GM18526 (cell line): Measurements from ENCODE around the gene IQCH.

Experiments
- POLR2A ChIP-seq: IDR thresholded peaks from 3 replicates; pipeline ENCODE4 v1.6.1; 2011; ENCODE audit not compliant: insufficient read length; ENCODE audit errors: extremely low read depth

IQCH gene

DNA sequence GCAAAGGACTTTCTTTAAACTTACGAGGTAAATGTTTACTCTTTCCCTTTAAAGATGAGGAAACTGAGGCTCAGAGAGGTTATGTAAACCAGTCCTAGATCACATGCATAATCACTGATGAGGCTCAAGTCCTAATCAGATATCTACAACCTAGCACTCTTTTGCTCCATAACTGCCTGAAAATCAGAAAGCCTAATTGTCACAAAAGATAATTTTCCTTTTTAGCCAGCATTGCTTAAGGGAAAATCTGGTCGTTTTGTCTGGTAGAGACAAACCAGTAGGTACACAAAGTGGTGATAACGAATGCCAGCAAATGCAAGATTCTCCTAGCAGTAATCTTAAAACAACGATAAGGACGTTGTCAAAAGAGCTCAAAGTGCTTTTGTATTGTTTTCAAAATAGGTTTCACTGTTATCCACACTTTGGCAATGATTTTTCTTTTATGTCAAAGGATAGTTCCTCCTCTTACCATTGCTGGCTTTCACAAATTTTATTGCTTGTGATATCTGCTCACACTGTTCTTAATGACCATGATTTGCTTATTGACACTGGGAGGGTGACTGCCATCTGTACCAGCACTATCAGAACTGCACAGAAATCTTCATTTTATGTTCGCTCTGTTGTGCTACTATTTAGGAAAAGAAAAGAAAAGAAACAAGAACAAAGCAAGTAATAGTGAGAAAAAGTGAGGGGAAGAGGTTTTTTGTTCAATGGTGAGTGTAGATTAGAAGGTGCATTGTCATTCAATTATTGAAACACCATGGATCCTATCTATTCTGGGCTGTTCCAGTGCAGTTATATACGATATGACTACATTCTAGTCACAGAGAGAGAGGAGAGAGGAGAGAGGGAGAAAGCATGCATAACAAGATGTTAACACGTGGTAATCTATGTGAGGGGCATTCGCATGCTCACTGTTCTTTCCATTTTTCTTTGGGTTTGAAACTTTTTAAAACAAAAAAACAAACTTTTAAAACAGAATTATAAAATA lies 13.7 kb downstream of the IQCH start:
- no peak for TF ChIP-seq POLR2A

DNA sequence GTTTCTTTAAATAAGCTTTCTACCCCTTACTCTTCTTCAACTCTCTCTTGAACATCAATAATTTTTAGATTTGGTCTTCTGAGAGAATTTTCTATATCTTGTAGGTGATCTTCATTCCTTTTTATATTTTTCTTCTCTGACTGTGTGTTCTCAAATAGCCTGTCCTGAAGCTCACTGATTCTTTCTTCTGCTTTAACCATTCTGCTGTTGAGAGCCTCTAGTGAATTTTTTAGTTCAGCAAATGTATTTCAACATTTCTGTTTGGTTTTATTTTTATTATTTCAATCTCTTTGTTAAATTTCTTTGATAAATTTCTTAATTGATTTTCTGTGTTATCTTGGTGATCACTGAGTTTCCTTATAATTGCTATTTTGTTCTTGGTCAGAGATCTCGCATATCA lies 19.6 kb downstream of the IQCH start:
- TF ChIP-seq POLR2A = no peak

DNA sequence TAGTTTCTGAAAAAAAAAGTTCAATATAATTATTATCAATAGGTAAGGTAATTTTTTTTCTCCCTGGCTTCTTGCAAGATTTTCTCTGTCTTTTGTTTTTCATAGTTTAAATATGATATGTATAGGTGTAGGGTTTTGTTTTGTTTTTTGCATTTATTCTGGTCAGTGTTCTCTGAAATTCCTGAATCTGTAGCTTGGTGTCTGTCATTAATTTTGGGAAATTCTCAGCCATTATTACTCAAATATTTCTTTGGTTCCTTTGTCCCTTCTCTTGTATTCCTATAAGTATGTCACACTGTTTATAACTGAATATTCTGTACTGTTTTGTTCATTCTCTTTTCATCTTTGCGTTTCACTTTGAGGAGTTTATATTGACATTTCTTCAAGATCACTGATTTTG lies 22.1 kb downstream of the IQCH start:
- TF ChIP-seq POLR2A = no peak

DNA sequence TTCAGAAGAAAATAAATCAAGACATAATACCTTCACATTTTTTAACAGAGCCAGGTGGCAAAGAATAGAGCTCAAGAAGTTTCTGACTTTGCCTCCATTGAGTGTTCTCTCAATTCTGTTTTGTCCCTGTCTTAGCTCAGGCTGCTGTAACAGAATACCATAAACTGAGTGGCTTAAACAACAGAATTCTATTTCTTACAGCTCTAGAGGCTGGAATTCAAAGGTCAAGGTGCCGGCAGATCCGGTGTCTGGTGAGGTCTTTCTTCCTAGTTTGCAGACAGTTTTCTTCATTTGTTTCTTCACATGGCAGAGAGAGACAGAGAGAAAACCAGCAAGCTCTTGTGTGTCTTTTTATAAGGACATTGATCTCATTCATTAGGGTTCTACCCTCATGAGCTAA lies 25.6 kb downstream of the IQCH start:
- TF ChIP-seq POLR2A = no peak

DNA sequence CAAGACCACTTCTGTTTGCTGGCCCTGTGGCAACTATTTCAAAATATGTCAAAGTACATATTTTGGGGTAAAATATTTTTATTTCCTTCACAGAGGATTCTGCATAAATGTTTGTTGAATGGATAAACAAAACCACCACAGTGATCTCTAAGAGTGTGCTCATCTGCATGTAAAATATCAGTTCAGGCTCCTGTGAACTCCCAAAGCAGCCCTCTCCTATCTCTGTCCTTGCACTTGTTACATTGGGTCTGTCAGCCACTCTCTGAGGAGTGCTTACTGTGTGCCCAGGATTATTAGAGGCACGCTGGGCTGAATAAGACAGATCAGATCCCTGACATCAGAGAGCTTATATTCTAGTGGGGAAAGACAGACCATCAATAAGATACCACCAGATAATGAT lies 27.1 kb downstream of the IQCH start:
- TF ChIP-seq POLR2A = no peak

DNA sequence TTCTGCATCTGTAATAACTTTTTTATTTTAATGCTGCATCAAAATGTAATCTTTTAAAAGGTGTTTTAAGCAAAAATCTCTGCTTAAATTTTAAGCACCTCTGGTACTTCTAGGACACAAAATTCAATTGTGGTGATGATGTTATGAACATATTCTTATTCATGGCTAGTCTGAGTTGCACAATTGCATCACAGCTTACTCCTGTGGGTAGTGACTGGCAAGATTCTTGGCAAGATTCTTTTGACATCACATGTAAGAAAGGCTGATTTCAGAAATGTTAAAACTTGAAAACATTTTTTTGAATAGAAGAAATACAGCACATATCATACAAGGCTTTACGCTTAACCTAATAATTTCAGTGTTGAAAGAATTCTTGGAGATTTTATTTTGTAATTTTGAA lies 35.7 kb downstream of the IQCH start:
- no peak for TF ChIP-seq POLR2A

DNA sequence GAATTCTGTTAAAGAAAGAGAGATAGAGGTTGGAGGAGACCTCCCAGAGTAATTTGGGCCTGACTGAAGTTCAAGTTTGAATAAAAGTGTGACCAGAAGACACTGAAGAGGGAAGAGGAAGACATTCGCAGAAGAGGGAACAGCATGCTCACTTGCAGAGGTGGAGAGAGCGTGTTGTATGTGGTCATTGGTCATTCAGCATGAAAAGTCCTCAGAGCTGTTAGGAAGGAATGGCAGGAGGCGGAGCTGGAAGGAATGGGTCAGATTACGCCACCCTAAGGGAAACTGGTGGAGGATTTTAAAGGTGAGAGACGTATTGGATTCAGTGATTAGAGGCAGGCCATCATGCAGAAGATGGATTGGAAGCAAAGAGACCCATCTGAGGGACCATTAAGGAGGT lies 41.6 kb downstream of the IQCH start:
- TF ChIP-seq POLR2A = no peak

DNA sequence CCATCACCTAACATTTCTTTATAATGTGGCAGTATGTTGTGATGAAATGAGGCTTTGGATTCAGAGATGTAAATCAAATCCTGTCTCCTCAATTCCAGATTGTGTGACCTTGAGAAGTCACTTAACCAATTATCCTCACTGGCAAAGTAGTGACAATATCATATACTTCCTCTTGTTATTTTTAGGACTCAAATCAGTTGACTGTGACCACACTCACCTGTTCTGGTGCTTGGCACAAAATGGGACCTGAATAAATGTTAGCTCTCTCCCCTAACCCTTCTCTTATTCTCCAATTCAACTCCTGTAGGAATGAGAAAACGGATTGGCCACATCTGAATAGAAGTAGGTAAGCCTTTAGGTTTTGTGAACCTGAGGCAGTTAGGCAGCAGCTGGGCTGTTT lies 42.1 kb downstream of the IQCH start:
- no peak for TF ChIP-seq POLR2A

DNA sequence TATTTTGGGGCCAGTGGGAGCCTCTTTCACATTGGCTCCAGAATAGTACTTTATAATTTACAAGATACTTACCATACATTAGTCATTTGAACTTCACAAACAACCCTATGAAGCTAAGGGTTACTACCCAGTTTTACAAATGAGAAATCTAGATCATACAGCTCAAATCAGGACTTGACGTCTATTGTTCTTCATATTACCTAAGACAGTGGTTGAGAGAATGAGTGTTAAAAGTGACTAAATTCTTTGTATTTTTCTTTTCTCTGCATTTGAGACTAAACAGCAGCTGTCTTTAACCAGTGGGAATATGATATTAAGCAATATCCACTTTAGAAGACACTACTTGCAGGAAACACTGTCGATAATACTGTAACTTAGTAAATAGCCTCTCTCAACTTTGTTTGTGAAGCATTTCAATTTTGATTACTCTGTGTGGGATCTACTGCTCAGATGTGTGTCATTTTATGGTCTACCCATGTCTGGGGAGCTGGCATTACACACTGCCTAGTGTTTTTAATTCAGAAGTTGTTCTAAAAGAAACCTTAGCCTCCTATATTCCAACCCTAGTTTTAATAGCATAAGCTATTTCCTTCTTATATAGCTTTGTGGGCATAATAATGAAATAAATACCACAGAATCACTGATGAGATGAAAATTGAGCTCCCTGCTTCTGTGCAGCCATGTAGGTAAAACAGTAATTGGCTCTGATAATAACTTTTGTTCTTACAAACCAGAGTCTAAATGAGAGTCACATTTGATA lies 45.9 kb downstream of the IQCH start:
- no peak for TF ChIP-seq POLR2A

DNA sequence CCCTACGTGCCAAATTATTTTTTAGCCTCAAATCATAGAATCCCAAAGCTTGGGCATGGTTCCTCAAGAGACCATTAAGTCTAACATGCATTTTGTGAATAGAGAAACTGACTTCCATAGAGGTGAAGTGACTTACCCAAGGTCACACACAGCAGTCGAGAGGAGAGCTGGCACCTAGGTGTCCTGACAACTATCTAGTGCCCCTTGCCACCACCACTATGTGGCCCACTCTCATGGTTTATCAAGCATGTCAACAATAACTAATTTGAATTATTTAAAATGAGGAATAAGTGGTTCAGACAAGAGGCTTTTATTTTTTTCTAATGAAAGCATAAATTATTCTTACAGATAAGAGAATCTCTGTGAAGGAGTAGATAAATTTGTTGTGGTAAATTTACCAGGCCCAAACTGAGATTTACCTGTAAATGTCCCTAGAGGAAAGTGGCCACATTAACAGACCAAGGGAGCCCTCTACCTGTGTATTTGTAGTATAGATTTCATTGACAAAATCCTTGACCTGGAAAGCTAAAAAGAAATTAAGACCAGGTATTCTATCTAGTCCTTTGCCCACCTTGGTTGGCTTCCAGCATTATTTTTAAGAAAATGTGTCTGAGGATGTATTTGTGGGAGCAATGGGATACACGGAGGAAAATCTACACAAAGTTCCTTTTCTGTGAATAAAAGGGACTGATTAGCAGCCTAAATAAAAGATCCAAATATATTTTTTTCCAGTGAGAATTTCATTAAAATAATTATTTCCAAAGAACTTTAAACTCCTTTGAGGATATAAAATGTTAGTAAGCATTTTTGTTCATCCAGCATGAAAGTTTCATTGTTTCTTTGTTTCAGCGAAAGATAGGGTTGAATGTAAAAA lies 49.1 kb downstream of the IQCH start:
- TF ChIP-seq POLR2A = no peak

DNA sequence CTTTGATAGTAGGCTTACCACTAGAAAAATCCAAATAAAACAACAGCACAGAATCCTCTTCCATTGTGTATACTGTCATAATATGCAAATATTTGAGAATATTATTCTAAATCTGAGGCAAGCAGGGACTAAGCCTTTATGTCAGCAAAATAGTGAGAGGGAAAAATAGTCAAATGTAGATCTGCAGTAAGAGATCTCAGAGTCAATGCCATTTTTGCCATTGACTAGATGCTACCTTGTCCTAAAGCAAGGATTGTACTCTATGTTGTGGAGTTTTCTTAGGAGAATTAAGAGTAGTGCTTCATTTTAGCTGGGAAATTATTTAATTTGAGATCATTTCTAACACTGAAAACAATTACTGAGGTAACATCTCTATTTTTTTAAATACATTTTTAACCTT lies 50.2 kb downstream of the IQCH start:
- no peak for TF ChIP-seq POLR2A

DNA sequence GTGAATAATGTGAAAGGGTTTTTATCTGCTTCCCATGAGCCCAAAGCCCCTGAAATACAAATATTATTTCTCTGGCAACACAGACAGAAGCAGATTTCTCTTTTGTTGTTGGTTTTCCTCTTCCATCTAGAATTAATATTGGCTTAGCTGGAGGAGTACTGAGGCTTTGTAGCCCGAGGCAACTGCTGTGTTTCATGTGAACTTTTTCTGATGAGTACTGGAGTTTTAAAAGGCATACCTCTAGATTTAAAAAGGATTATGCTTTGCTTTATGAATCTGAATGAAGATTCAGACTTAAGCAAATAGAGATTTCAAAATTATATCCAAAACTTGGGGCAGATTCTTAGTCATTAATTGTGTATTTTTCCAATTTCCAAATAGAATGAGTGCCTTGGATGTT lies 50.9 kb downstream of the IQCH start:
- TF ChIP-seq POLR2A = no peak

DNA sequence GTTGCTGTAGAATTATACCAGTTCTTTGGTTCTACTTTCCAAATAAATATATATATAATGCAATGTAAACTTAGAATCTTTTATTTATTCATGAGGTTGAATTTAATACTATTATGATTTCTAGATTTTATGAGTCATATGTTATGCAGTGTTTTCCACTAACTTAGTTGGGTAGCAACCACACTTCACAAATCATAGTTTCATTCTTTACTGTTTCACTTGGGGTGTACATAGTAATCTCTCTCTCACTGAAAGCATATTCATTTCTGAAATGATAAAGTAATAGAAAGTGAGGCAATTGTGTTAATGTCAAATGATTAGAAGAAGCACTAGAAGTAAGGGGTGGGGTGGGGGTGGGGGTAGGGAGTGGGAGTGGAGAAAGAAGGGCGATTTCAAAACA lies 52.6 kb downstream of the IQCH start:
- TF ChIP-seq POLR2A = no peak

DNA sequence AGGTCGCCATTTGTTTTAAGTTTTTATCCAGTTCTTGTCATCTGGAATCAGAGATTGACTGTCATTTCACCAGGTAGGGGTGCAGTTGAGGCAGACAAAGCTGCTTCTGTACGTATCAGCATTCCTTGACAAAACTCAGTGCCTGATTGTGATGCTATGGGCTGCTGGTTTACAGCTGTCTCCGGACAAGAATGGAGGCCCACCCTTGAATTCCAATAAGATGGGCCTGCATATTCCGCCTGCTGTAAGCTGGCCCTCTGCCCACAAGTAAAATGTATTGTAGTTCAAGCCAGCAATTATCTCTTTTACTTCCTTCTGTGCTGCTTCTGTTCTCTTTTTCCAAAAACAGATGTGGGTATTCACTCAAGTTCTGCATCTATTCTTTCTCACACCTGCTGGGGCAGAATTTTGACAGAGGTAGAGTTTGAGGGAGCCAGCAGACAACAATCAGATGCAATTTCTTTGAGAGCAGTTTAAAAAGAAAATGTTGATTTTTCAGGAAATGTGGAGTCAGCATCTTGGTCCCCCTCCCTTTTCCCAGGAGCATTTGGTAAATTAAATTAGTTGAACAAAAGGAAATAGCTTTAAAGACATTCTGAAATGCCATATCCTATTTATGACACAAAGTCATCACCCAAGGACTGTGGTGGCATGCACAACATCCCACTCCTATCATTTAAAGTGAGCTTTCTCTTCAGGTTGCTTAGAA lies 53.5 kb downstream of the IQCH start:
- TF ChIP-seq POLR2A = no peak

DNA sequence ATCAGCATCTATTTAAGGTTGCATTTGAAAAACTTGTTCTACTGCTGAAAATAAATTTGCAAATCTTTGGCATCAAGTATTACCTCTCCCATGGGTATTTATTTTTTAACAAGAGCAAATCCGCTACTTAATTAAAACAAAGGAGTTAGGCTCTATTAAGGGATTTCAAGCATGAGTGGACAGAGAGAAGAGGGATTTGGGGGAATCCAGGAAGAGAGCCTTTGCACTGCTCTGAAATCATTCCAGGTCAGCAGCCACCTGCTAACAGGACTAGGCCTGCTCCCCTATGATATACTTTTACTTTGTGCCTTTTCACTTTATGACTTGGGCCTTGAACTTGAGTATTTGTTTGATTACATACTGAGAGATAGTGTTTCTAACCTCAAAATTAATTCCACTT lies 57.1 kb downstream of the IQCH start:
- no peak for TF ChIP-seq POLR2A
